GM21526 (cell line): Measurements from ENCODE around the gene IRF1.
A peak's percentile ranks its signal among the peaks of the same experiment; 100 is the strongest.

Experiments used
- ATAC-seq: cut with Tn5 transposase; IDR thresholded peaks from one replicate; pipeline ENCODE4 v1.9.1; 2021; ENCODE audit warnings: moderate library complexity; ENCODE audit not compliant: unreplicated experiment, low FRiP score

Gene IRF1

GRCh38 chr5:132475987-132476875 lies 14.3 kb downstream of the IRF1 start:
- ATAC-seq = no peak

DNA sequence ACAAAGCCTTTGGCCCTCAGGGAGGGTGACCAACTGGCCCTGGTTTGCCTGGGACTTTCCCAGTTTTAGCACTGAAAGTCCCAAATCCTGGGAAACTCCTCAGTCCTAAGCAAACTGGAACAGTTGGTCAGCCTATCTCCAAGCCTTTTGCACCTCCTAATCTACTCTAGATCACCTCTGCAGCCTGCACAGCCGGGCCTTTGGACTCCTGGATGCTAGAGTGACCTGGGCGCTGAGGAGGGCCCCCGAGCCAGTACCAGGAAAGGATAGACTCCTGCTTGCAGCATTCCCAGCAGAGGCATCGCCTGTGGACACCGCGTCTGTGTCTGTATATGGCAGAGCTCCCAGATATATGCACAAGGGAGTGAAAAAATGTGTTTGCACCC lies 15.1 kb downstream of the IRF1 start:
- ATAC-seq = no peak

- ATAC-seq = no peak
These were observed 15.6 kb downstream of the IRF1 start for GRCh38 chr5:132474881-132475496.

DNA sequence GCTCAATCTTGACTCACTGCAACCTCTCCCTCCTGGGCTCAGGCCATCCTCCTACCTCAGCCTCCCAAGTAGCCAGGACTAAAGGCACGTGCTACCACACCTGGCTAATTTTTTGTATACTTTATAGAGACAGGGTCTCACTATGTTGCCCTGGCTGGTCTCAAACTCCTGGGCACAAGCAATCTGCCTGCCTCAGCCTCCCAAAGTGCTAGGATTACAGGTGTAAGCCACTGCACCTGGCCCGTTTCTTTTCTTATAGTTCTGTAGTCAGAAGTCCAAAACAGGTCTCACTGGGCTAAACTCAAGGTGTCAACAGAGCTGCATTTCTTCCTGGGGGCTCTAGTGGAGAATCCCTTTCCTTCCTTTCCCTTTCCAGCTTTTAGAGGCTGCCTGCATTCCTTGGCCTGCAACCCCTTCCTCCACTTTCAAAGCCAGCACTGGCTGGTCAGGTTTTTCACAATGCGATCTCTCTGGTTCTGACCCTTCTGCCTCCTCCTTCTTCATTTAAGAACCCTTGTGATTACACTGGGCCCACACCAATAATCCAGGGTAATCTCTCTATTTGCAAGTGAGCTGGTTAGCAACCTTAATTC lies 16.3 kb downstream of the IRF1 start:
- ATAC-seq = no peak

- no peak for ATAC-seq
These were observed 16.9 kb downstream of the IRF1 start for GRCh38 chr5:132473668-132474067.

DNA sequence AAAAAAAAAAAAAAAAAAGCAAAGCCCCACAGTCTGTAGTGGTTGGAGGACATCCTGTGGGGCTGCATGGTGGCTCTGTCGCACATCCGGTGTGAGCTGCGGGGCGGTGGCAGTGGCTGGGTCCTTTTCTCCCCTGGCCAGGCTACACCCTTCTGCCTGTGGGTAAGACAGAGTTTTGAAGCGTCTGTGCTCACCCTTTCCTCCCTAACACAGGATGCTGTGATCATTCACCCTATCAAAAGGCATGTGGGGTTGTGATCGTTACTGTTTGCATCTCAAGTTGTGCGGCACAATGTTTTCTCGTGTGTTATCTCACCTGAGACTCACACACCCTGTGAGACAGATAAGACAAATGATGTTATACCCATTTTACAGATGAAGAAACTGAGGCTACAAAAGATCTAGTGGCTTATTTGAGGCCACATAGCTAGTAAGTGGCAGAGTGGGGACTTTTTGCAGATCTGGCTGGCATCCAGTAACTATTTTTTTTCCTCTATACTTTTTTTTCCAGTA lies 17.5 kb downstream of the IRF1 start:
- peak; percentile 68 for ATAC-seq

GRCh38 chr5:132472431-132472830 lies 18.1 kb downstream of the IRF1 start:
- ATAC-seq = no peak

- ATAC-seq = no peak
These were observed 18.6 kb downstream of the IRF1 start for GRCh38 chr5:132471944-132472343.

- no peak for ATAC-seq
These were observed 19.2 kb downstream of the IRF1 start for GRCh38 chr5:132471151-132471907.

DNA sequence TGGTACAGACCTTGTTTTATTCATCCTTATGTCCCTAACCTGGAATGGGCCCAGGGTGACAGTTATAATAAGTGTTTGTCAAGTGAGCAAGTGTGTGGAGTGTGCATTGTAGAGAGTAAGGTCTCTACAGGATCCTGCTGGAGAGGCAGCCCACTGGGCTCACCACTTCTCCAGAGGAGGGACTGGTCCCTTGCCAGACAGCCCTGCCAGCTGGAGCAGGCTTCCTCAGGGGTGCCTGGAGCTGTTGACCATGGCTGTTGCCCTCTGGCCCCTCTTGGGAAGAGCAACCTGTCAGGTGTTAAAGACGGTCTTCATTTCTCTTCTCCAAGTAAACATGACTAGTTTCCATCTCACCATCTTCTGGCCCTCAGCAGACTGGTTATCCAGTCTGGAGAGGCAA lies 20.0 kb downstream of the IRF1 start:
- no peak for ATAC-seq

- ATAC-seq = no peak
These were observed 20.6 kb downstream of the IRF1 start for GRCh38 chr5:132470010-132470392.

DNA sequence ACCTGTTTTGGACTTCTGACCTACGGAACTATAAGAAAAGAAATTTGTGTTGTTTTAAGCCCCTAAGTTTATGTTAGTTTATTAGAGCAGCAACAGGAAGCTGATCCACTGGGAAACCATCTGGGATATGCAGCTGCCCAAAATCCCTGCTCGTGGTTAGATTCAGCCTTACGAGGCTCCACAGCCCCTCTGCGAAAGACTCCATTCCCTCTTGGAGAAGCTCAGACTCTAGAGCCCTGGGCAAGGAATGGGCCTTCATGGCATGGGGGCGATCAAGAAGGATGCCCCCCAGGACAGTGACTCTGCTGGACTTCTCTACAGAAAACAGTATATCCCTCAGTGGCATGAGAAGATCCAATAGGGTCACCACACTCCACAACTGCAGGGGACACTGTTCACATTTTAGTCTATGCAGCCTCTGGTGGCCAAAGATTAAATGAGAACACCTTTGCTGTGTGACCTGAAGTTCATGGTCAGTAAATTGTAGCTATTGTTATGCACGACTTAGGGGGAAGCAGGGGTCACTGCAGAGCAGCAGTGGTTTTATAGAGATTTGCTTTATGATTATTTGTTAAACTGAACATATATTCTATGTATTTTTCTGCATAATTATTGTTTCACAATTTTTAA lies 21.1 kb downstream of the IRF1 start:
- ATAC-seq = no peak

GRCh38 chr5:132468656-132469379 lies 21.8 kb downstream of the IRF1 start:
- no peak for ATAC-seq

- ATAC-seq = peak; percentile 31
These were observed 23.1 kb downstream of the IRF1 start for GRCh38 chr5:132467287-132467984.

DNA sequence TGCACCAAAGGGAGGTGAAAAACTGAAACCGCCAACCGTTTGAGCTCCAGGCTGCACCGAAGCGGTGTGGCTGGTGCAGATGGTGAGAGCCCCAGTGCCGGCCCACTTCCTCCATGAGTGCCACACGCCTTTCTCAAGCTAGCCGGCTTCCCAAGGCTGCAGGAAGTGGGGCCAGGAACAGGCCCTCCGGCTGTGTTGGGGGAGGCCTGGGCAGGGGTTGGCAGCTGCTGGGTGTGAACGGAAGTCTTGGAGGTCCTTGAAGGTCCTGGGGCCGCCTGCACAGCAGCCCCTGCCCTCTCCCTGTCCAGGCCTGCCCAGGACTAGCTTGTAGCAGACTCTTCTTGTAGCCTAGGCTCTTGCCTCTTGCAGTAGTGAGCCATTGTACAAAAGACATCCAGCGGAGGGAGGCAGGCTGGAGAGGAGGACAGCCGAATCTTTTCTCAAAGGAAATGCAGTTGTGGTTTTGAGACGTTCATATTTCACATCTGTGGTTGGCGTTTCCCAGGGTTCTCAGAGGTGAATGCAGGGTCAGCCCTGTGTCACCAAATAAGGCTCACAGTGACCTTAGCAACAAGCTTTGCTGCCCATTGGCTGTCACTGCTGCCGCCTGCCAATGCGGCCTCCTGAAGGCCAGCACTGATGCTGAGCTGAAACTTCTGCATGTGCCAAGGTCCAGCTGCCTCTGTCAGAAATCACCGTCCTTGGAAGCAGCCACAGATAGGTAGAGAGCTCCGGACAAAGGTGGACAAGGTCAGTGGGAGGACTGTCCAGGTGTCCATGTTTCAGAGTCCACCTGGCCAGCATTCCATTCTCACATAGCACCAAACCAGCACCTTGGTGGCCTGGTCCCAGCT lies 23.9 kb downstream of the IRF1 start:
- ATAC-seq = peak; percentile 57

DNA sequence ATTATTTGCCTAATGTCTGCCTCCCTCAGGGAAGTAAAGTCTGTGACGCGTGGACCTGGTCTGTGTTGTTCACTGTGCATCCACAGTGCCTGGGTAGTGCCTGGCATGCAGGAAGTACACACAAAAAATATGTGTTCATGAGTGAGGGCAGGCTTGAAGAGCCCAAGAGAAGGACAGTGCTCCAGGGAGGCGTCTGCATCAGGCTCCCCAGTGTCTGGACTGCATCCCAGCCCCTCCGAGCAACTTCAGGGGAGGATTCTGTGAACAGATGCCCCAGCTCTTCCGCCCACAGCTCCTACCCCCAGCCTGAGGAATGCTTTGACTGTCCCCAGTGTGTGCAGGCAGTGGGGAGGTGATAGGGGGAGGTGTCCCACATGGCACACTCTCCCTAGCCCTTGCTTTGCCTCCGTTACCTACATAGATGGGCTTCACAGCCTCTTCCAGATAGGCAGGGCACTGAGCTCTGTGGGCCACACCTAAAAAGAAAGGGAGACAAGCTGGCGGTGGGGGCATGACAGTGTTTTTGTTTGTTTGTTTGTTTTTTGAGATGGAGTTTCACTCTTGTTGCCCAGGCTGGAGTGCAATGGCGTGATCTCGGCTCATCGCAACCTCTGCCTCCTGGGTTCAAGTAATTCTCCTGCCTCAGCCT lies 25.4 kb downstream of the IRF1 start:
- ATAC-seq = no peak

- no peak for ATAC-seq
These were observed 26.2 kb downstream of the IRF1 start for GRCh38 chr5:132464156-132464939.
